ENCODE results near the gene HRH1. TPM values are rescaled to one million over a fixed set of nuclear protein-coding genes. Genes with fewer than 3 reads are reported as not detected.
"Not testable (repeated sequence)": the region's sequence is repeated elsewhere in the genome, so short reads cannot be mapped to it uniquely, and the experiment has no call there.

Gene HRH1
- total and polyA plus RNA-seq, 7 experiments from 2014 or later, result 0.17 to 1.1 TPM; not detected in 5

- DNase-seq; H3K27me3 ChIP-seq (ENCODE audit: control insufficient read depth in 2 of 2, insufficient read depth in 2 of 2, low read length in 2 of 2); H3K4me1 ChIP-seq (ENCODE audit: control insufficient read depth in 2 of 2, insufficient read depth in 2 of 2, low read length in 2 of 2); H3K27ac Mint-ChIP-seq; CTCF ChIA-PET; intact Hi-C loops (cut with micrococcal nuclease); H3K36me3 Mint-ChIP-seq; ATAC-seq; H3K9me3 ChIP-seq (ENCODE audit: control insufficient read depth in 2 of 3, low read length in 3 of 3); H3K36me3 ChIP-seq (ENCODE audit: control insufficient read depth in 2 of 3, insufficient read depth in 3 of 3, low read length in 3 of 3); H3K9me3 Mint-ChIP-seq; H3K27ac ChIP-seq (ENCODE audit: low read depth, low read length); H3K4me3 ChIP-seq (ENCODE audit: low read length); H3K4me3 Mint-ChIP-seq; POLR2A ChIA-PET; H3K4me1 Mint-ChIP-seq: not testable (repeated sequence)
- H3K27me3 Mint-ChIP-seq, result peaks cover 10 to 25% (median 15%) of the 10 kb centered on the region in 5 donors
Observed at GRCh38 chr3:11184328-11184969, 30.2 kb downstream of the HRH1 start.

DNA sequence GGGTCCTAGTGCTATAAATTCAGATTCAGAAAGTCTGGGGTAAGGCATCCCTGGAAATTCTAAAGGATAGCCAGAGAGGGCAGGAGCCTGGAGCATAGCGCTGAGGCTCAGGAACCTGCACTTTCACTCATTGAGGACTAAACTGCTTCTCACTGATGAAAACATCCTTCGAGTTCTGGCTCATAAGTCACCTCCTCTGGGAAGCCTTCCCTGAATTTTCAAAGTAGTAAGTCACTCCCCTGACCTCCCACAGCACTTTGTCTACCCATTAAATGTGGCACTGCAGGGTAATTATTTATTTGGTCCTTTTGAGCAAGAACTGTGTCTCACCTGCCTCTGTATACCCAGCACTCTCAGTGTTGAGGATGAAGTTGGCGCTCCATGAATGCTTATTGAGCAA lies 30.9 kb downstream of the HRH1 start:
- Histone ChIP-seq H3K27me3 (ENCODE audit: control insufficient read depth in 2 of 2, insufficient read depth in 2 of 2, low read length in 2 of 2) (no peaks in the 10 kb centered on the region), H3K4me3 (ENCODE audit: low read length) (no peak overlapping the region), H3K27ac (ENCODE audit: low read depth, low read length) (no peak overlapping the region), H3K9me3 (ENCODE audit: control insufficient read depth in 2 of 3, low read length in 3 of 3) (no peaks in the 10 kb centered on the region), H3K4me1 (ENCODE audit: control insufficient read depth in 2 of 2, insufficient read depth in 2 of 2, low read length in 2 of 2) (no peaks in the 10 kb centered on the region), H3K36me3 (ENCODE audit: control insufficient read depth in 2 of 3, insufficient read depth in 3 of 3, low read length in 3 of 3) (no peaks in the 10 kb centered on the region)
- no peaks in the 10 kb centered on the region for H3K9me3 Mint-ChIP-seq
- POLR2A ChIA-PET, result no interaction called here
- no peak overlapping the region for H3K27ac Mint-ChIP-seq
- intact Hi-C loops (cut with micrococcal nuclease), result no loop called here
- CTCF ChIA-PET, result no interaction called here
- DNase-seq, result no peak
- no peaks in the 10 kb centered on the region for H3K4me1 Mint-ChIP-seq
- no peak for ATAC-seq
- no peak overlapping the region for H3K4me3 Mint-ChIP-seq
- no peaks in the 10 kb centered on the region for H3K36me3 Mint-ChIP-seq
- peaks cover 10 to 25% (median 15%) of the 10 kb centered on the region in 5 donors for H3K27me3 Mint-ChIP-seq

- intact Hi-C loops (cut with micrococcal nuclease), result no loop called here
- no peaks in the 10 kb centered on the region for H3K36me3 Mint-ChIP-seq
- ATAC-seq (no peak), DNase-seq (no peak)
- H3K4me1 ChIP-seq (ENCODE audit: control insufficient read depth in 2 of 2, insufficient read depth in 2 of 2, low read length in 2 of 2), result no peaks in the 10 kb centered on the region
- H3K27me3 Mint-ChIP-seq, result peaks cover 10 to 25% (median 15%) of the 10 kb centered on the region in 5 donors
- H3K27me3 ChIP-seq (ENCODE audit: control insufficient read depth in 2 of 2, insufficient read depth in 2 of 2, low read length in 2 of 2), result no peaks in the 10 kb centered on the region
- H3K4me1 Mint-ChIP-seq, result no peaks in the 10 kb centered on the region
- no peaks in the 10 kb centered on the region for H3K36me3 ChIP-seq (ENCODE audit: control insufficient read depth in 2 of 3, insufficient read depth in 3 of 3, low read length in 3 of 3)
- H3K27ac ChIP-seq (ENCODE audit: low read depth, low read length), result no peak overlapping the region
- ChIA-PET CTCF (no interaction called here), POLR2A (no interaction called here)
- H3K9me3 ChIP-seq (ENCODE audit: control insufficient read depth in 2 of 3, low read length in 3 of 3), result no peaks in the 10 kb centered on the region
- no peak overlapping the region for H3K4me3 Mint-ChIP-seq
- H3K4me3 ChIP-seq (ENCODE audit: low read length), result no peak overlapping the region
- H3K9me3 Mint-ChIP-seq, result no peaks in the 10 kb centered on the region
- H3K27ac Mint-ChIP-seq, result no peak overlapping the region
Observed at GRCh38 chr3:11185564-11186317, 31.4 kb downstream of the HRH1 start.

DNA sequence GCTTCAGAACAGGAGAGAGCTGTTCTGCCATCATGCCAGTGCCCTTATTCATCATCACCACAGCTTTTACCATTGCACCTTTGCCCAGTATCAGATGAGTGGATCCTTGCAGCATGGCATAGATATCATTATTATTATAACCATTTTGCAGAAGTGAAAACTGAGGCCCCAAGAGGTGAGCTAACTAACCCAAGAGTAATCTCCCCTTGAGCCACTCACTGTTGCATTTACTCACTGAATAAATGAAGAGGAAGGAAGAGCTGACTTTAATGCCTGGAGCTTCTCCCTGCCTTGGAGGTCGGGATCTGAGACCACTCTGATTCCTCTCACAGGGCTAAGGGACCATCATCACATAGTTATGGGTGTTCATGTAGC lies 32.0 kb downstream of the HRH1 start:
- no peaks in the 10 kb centered on the region for H3K4me1 ChIP-seq (ENCODE audit: control insufficient read depth in 2 of 2, insufficient read depth in 2 of 2, low read length in 2 of 2)
- Mint-ChIP-seq H3K36me3 (no peaks in the 10 kb centered on the region), H3K9me3 (no peaks in the 10 kb centered on the region), H3K4me1 (no peaks in the 10 kb centered on the region), H3K27ac (no peak overlapping the region), H3K4me3 (no peak overlapping the region), H3K27me3 (peaks cover 10 to 25% (median 15%) of the 10 kb centered on the region in 5 donors)
- ChIA-PET POLR2A (no interaction called here), CTCF (no interaction called here)
- H3K9me3 ChIP-seq (ENCODE audit: control insufficient read depth in 2 of 3, low read length in 3 of 3), result no peaks in the 10 kb centered on the region
- intact Hi-C loops (cut with micrococcal nuclease), result no loop called here
- ATAC-seq, result no peak
- DNase-seq, result no peak
- H3K4me3 ChIP-seq (ENCODE audit: low read length), result no peak overlapping the region
- no peaks in the 10 kb centered on the region for H3K27me3 ChIP-seq (ENCODE audit: control insufficient read depth in 2 of 2, insufficient read depth in 2 of 2, low read length in 2 of 2)
- H3K36me3 ChIP-seq (ENCODE audit: control insufficient read depth in 2 of 3, insufficient read depth in 3 of 3, low read length in 3 of 3), result no peaks in the 10 kb centered on the region
- no peak overlapping the region for H3K27ac ChIP-seq (ENCODE audit: low read depth, low read length)

- POLR2A ChIA-PET, result no interaction called here
Observed at GRCh38 chr3:11186771-11187191, 32.5 kb downstream of the HRH1 start.

DNA sequence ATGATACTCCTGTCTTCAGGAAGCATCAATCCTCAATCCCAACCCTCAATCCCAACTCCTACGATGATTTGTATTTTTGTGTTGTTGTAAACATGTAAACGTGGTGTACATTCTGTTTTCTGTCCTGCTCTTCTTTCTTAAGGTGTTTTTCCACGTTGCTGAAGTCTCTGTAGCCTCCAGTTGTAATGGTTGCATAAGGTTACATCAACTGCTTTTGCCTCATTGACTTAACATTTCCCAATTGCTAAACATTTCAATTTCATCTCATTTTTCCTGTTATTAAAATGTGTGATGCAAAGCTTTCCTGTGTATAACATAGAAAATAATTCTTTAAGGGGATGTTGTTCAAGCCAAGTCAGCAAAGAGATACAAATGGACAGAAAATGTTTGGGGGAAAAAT lies 33.4 kb downstream of the HRH1 start:
- DNase-seq (no peak), ATAC-seq (no peak)
- Histone ChIP-seq H3K4me1 (ENCODE audit: control insufficient read depth in 2 of 2, insufficient read depth in 2 of 2, low read length in 2 of 2) (no peaks in the 10 kb centered on the region), H3K9me3 (ENCODE audit: control insufficient read depth in 2 of 3, low read length in 3 of 3) (no peaks in the 10 kb centered on the region), H3K27me3 (ENCODE audit: control insufficient read depth in 2 of 2, insufficient read depth in 2 of 2, low read length in 2 of 2) (no peaks in the 10 kb centered on the region), H3K27ac (ENCODE audit: low read depth, low read length) (no peak overlapping the region), H3K4me3 (ENCODE audit: low read length) (no peak overlapping the region), H3K36me3 (ENCODE audit: control insufficient read depth in 2 of 3, insufficient read depth in 3 of 3, low read length in 3 of 3) (no peaks in the 10 kb centered on the region)
- no peaks in the 10 kb centered on the region for H3K9me3 Mint-ChIP-seq
- no peaks in the 10 kb centered on the region for H3K36me3 Mint-ChIP-seq
- no peak overlapping the region for H3K4me3 Mint-ChIP-seq
- CTCF ChIA-PET, result no interaction called here
- H3K4me1 Mint-ChIP-seq, result no peaks in the 10 kb centered on the region
- no peak overlapping the region for H3K27ac Mint-ChIP-seq
- intact Hi-C loops (cut with micrococcal nuclease), result no loop called here
- POLR2A ChIA-PET, result no interaction called here
- peaks cover 10 to 25% (median 15%) of the 10 kb centered on the region in 5 donors for H3K27me3 Mint-ChIP-seq

More at GRCh38 chr3:11186771-11187191, 32.5 kb downstream of the HRH1 start:
- Mint-ChIP-seq H3K36me3 (no peaks in the 10 kb centered on the region), H3K27me3 (peaks cover 10 to 25% (median 15%) of the 10 kb centered on the region in 5 donors), H3K27ac (peak overlapping the region in 1 of 9 donors; percentile 46), H3K9me3 (no peaks in the 10 kb centered on the region), H3K4me3 (no peak overlapping the region), H3K4me1 (no peaks in the 10 kb centered on the region)
- CTCF ChIA-PET, result no interaction called here
- Histone ChIP-seq H3K36me3 (ENCODE audit: control insufficient read depth in 2 of 3, insufficient read depth in 3 of 3, low read length in 3 of 3) (no peaks in the 10 kb centered on the region), H3K27ac (ENCODE audit: low read depth, low read length) (no peak overlapping the region), H3K4me3 (ENCODE audit: low read length) (no peak overlapping the region), H3K4me1 (ENCODE audit: control insufficient read depth in 2 of 2, insufficient read depth in 2 of 2, low read length in 2 of 2) (no peaks in the 10 kb centered on the region), H3K27me3 (ENCODE audit: control insufficient read depth in 2 of 2, insufficient read depth in 2 of 2, low read length in 2 of 2) (no peaks in the 10 kb centered on the region), H3K9me3 (ENCODE audit: control insufficient read depth in 2 of 3, low read length in 3 of 3) (no peaks in the 10 kb centered on the region)
- intact Hi-C loops (cut with micrococcal nuclease), result no loop called here
- ATAC-seq, result no peak
- DNase-seq, result no peak

GRCh38 chr3:11188231-11188630 lies 33.9 kb downstream of the HRH1 start:
- CTCF ChIA-PET, result no interaction called here
- no peak for DNase-seq
- no peaks in the 10 kb centered on the region for H3K36me3 Mint-ChIP-seq

More at GRCh38 chr3:11188231-11188630, 33.9 kb downstream of the HRH1 start:
- Histone ChIP-seq H3K27ac (ENCODE audit: low read depth, low read length) (no peak overlapping the region), H3K27me3 (ENCODE audit: control insufficient read depth in 2 of 2, insufficient read depth in 2 of 2, low read length in 2 of 2) (no peaks in the 10 kb centered on the region), H3K36me3 (ENCODE audit: control insufficient read depth in 2 of 3, insufficient read depth in 3 of 3, low read length in 3 of 3) (no peaks in the 10 kb centered on the region), H3K9me3 (ENCODE audit: control insufficient read depth in 2 of 3, low read length in 3 of 3) (no peaks in the 10 kb centered on the region), H3K4me1 (ENCODE audit: control insufficient read depth in 2 of 2, insufficient read depth in 2 of 2, low read length in 2 of 2) (no peaks in the 10 kb centered on the region), H3K4me3 (ENCODE audit: low read length) (no peak overlapping the region)
- ATAC-seq, result no peak
- peaks cover 10 to 25% (median 15%) of the 10 kb centered on the region in 5 donors for H3K27me3 Mint-ChIP-seq
- intact Hi-C loops (cut with micrococcal nuclease), result no loop called here
- POLR2A ChIA-PET, result no interaction called here
- H3K4me3 Mint-ChIP-seq, result no peak overlapping the region
- no peak overlapping the region for H3K27ac Mint-ChIP-seq
- no peaks in the 10 kb centered on the region for H3K9me3 Mint-ChIP-seq
- H3K4me1 Mint-ChIP-seq, result no peaks in the 10 kb centered on the region
